ENCODE data around the gene ZFX. TPM values are rescaled to one million over a fixed set of nuclear protein-coding genes. Genes with fewer than 3 reads are reported as not detected.

Gene ZFX
- total RNA-seq, 1 donor from 2014 or later: 32.8 TPM

GRCh38 chrX:24216827-24217226 lies 67.3 kb downstream of the ZFX start:
- no peaks in the 10 kb centered on the region for H3K9me3 ChIP-seq (replicated peaks)
- intact Hi-C loops (cut with micrococcal nuclease): no loop called here
- H3K27me3 ChIP-seq (ENCODE audit: low read depth): no peaks in the 10 kb centered on the region
- no peak overlapping the region for H3K27ac ChIP-seq (replicated peaks)
- no peaks in the 10 kb centered on the region for H3K4me1 ChIP-seq
- DNase-seq: no peak
- H3K4me3 ChIP-seq: no peak overlapping the region
- TF ChIP-seq CTCF (IDR thresholded peaks at IDR 0.05; ENCODE audit: borderline replicate concordance): no peak
- H3K36me3 ChIP-seq: peaks cover 12% of the 10 kb centered on the region

- intact Hi-C loops (cut with micrococcal nuclease): no loop called here
- Histone ChIP-seq H3K4me1 (no peaks in the 10 kb centered on the region), H3K4me3 (no peak overlapping the region), H3K27ac (replicated peaks) (no peak overlapping the region), H3K27me3 (ENCODE audit: low read depth) (no peaks in the 10 kb centered on the region), H3K9me3 (replicated peaks) (no peaks in the 10 kb centered on the region), H3K36me3 (no peaks in the 10 kb centered on the region)
- no peak for DNase-seq
- TF ChIP-seq CTCF (IDR thresholded peaks at IDR 0.05; ENCODE audit: borderline replicate concordance): no peak
These were observed 69.8 kb downstream of the ZFX start for GRCh38 chrX:24219320-24219719.

- Histone ChIP-seq H3K9me3 (replicated peaks) (no peaks in the 10 kb centered on the region), H3K4me1 (no peaks in the 10 kb centered on the region), H3K27ac (replicated peaks) (no peak overlapping the region), H3K36me3 (no peaks in the 10 kb centered on the region), H3K4me3 (no peak overlapping the region), H3K27me3 (ENCODE audit: low read depth) (no peaks in the 10 kb centered on the region)
- intact Hi-C loops (cut with micrococcal nuclease): no loop called here
- TF ChIP-seq CTCF (IDR thresholded peaks at IDR 0.05; ENCODE audit: borderline replicate concordance): no peak
- DNase-seq: no peak
These were observed 72.3 kb downstream of the ZFX start for GRCh38 chrX:24221872-24222271.

- Histone ChIP-seq H3K4me3 (no peak overlapping the region), H3K4me1 (no peaks in the 10 kb centered on the region), H3K27me3 (ENCODE audit: low read depth) (no peaks in the 10 kb centered on the region), H3K36me3 (no peaks in the 10 kb centered on the region), H3K27ac (replicated peaks) (no peak overlapping the region), H3K9me3 (replicated peaks) (no peaks in the 10 kb centered on the region)
- TF ChIP-seq CTCF (IDR thresholded peaks at IDR 0.05; ENCODE audit: borderline replicate concordance): no peak
- intact Hi-C loops (cut with micrococcal nuclease): no loop called here
- no peak for DNase-seq
These were observed 75.7 kb downstream of the ZFX start for GRCh38 chrX:24225265-24225664.

- Histone ChIP-seq H3K4me3 (no peak overlapping the region), H3K4me1 (no peaks in the 10 kb centered on the region), H3K27me3 (ENCODE audit: low read depth) (no peaks in the 10 kb centered on the region), H3K9me3 (replicated peaks) (no peaks in the 10 kb centered on the region), H3K36me3 (no peaks in the 10 kb centered on the region), H3K27ac (replicated peaks) (no peak overlapping the region)
- intact Hi-C loops (cut with micrococcal nuclease): no loop called here
- no peak for TF ChIP-seq CTCF (IDR thresholded peaks at IDR 0.05; ENCODE audit: borderline replicate concordance)
- DNase-seq: no peak
These were observed 76.6 kb downstream of the ZFX start for GRCh38 chrX:24226176-24226575.

- Histone ChIP-seq H3K9me3 (replicated peaks) (no peaks in the 10 kb centered on the region), H3K4me3 (no peak overlapping the region), H3K27ac (replicated peaks) (no peak overlapping the region), H3K27me3 (ENCODE audit: low read depth) (no peaks in the 10 kb centered on the region), H3K4me1 (no peaks in the 10 kb centered on the region), H3K36me3 (no peaks in the 10 kb centered on the region)
- intact Hi-C loops (cut with micrococcal nuclease): no loop called here
- DNase-seq: no peak
- no peak for TF ChIP-seq CTCF (IDR thresholded peaks at IDR 0.05; ENCODE audit: borderline replicate concordance)
These were observed 79.1 kb downstream of the ZFX start for GRCh38 chrX:24228596-24228995.
